A549 treated with AZD2906 at 1 μM for 4 hours (cell line): ENCODE results near the gene ERBB4. TPM values are rescaled to one million over a fixed set of nuclear protein-coding genes. Genes with fewer than 3 reads are reported as not detected.

ENCODE experiments used
- total RNA-seq: library from RNA; stranded (reverse); fragments of 200-300 nt; extraction: Qiagen RNA extraction; gene quantifications from 5 replicates; pipeline ENCODE4 v1.2.3, GENCODE V29; 2022

Gene ERBB4
- 0.01 TPM in 1 of 5 replicates, not detected in the others for total RNA-seq

GRCh38 chr2:212538305-212539071 lies at the start of gene ERBB4:
ERBB4 (minus strand) TSS chr2:212538802; CDS start chr2:212538530, 272 bp downstream.

